Keratinocyte (primary cell): ENCODE measurements around the gene TMEM123. TPM values are rescaled to one million over a fixed set of nuclear protein-coding genes. Genes with fewer than 3 reads are reported as not detected.
"Not testable (repeated sequence)": the region's sequence is repeated elsewhere in the genome, so short reads cannot be mapped to it uniquely, and the experiment has no call there.

Experiments used
- DNase-seq: peaks from one replicate; pipeline ENCODE4 v3.0.0-alpha.2; 2011; ENCODE audit warnings: low read depth, missing footprints, low spot score
- FAIRE-seq: peaks from 2 replicates; lab custom pipeline; 2011; peaks lifted over from hg19 to GRCh38; lab: Jason Lieb, UNC
- H2AFZ ChIP-seq: 2 replicates; pipeline ENCODE4 v1.6.0; 2012; ENCODE audit warnings: low read length, control low read depth, inconsistent platforms; ENCODE audit not compliant: control insufficient read depth
- H3K27ac ChIP-seq: 2 replicates; pipeline ENCODE4 v1.5.1; 2011; ENCODE audit warnings: low read length; ENCODE audit not compliant: control insufficient read depth, insufficient read depth
- H3K27me3 ChIP-seq: 3 replicates; pipeline ENCODE4 v1.6.0; 2011; ENCODE audit warnings: low read length; ENCODE audit not compliant: control insufficient read depth, insufficient read depth; ENCODE audit errors: extremely low read depth
- H3K36me3 ChIP-seq, 2 experiments: 2 replicates in 1 of 2; 3 replicates in 1 of 2; pipeline ENCODE4 v1.5.1; 2011; ENCODE audit warnings: low read length in 2 of 2, mild to moderate bottlenecking in 1 of 2; ENCODE audit not compliant: control insufficient read depth in 2 of 2, insufficient read depth in 2 of 2; ENCODE audit errors: extremely low read depth in 1 of 2
- H3K4me1 ChIP-seq: 3 replicates; pipeline ENCODE4 v1.5.1; 2011; ENCODE audit warnings: low read length; ENCODE audit not compliant: control insufficient read depth, insufficient read depth; ENCODE audit errors: extremely low read depth
- H3K4me2 ChIP-seq: 3 replicates; pipeline ENCODE4 v1.6.0; 2011; ENCODE audit warnings: low read depth, low read length; ENCODE audit not compliant: control insufficient read depth, insufficient read depth; ENCODE audit errors: extremely low read depth
- H3K4me3 ChIP-seq, 3 experiments: fragments of 200-600 bp in 1 of 3; sonication (generic) in 1 of 3; 2 replicates in 2 of 3; 3 replicates in 1 of 3; pipeline ENCODE4 v1.5.1; 2011 to 2016; ENCODE audit warnings: low read length in 3 of 3, mild to moderate bottlenecking in 3 of 3, control low read depth in 2 of 3, inconsistent platforms in 1 of 3, low read depth in 1 of 3, mixed read lengths in 1 of 3, mixed run types in 1 of 3, moderate library complexity in 1 of 3; ENCODE audit not compliant: control insufficient read depth in 2 of 3, insufficient read depth in 2 of 3; ENCODE audit errors: extremely low read depth in 1 of 3
- H3K79me2 ChIP-seq: 2 replicates; pipeline ENCODE4 v1.6.0; 2012; ENCODE audit warnings: low read length; ENCODE audit not compliant: control insufficient read depth, insufficient read depth
- H3K9ac ChIP-seq: 3 replicates; pipeline ENCODE4 v1.6.0; 2011; ENCODE audit warnings: low read length; ENCODE audit not compliant: control insufficient read depth, insufficient read depth; ENCODE audit errors: extremely low read depth
- H3K9me1 ChIP-seq: 3 replicates; pipeline ENCODE4 v1.6.0; 2011; ENCODE audit warnings: low read length; ENCODE audit not compliant: control insufficient read depth, insufficient read depth; ENCODE audit errors: extremely low read depth
- H3K9me3 ChIP-seq: 2 replicates; pipeline ENCODE4 v1.5.1; 2012; ENCODE audit warnings: low read depth, low read length; ENCODE audit not compliant: control insufficient read depth
- H4K20me1 ChIP-seq: 3 replicates; pipeline ENCODE4 v1.6.0; 2011; ENCODE audit warnings: low read length; ENCODE audit not compliant: control insufficient read depth, insufficient read depth; ENCODE audit errors: extremely low read depth
- CTCF ChIP-seq, 3 experiments: IDR thresholded peaks in 1 of 3; conservative IDR thresholded peaks in 1 of 3; optimal IDR thresholded peaks in 1 of 3; 2 replicates in 2 of 3; 3 replicates in 1 of 3; pipeline versions ENCODE3 to v1.5.1; 2011; ENCODE audit warnings: low read length in 3 of 3, mild to moderate bottlenecking in 3 of 3, moderate library complexity in 2 of 3, control low read depth in 1 of 3, inconsistent platforms in 1 of 3; ENCODE audit not compliant: insufficient read depth in 2 of 3; ENCODE audit errors: extremely low read depth in 1 of 3
- EZH2 ChIP-seq: IDR thresholded peaks from one replicate; pipeline ENCODE4 v1.6.1; 2012; ENCODE audit warnings: inconsistent platforms, mild to moderate bottlenecking, low read length, moderate library complexity
- dilution Hi-C: fragments of 300-500 bp; cut with MboI; formaldehyde crosslinking; loops from one replicate; pipeline ENCODE4 v1.7.0; 2020; ENCODE audit warnings: low sequenced_read_pairs; ENCODE audit not compliant: extremely low pct_ligation_motif_present
- polyA plus RNA-seq, 5 experiments: library from polyadenylated mRNA; depleted of rRNA in 3 of 5; stranded (reverse) in 3 of 5; stranded (forward) in 1 of 5; unstranded in 1 of 5; fragments of >200 nt; gene quantifications; 1 replicate in 1 of 5; 2 replicates in 3 of 5; 3 replicates in 1 of 5; pipeline versions ENCODE4 v1.2.1 to v1.2.3, GENCODE V29; 2011 to 2012; ENCODE audit warnings: missing spikeins in 2 of 5, low read depth in 1 of 5, low replicate concordance in 1 of 5

The TMEM123 gene
- polyA plus RNA-seq, 1 donor (not counting 4 experiments of a cell fraction or from before 2014, with no cell fraction given) = 408 TPM

- Histone ChIP-seq H3K4me2 (no peak overlapping the region), H2AFZ (no peak overlapping the region), H3K9ac (no peak overlapping the region), H3K79me2 (peaks cover 12% of the 10 kb centered on the region), H4K20me1 (no peaks in the 10 kb centered on the region), H3K9me3 (no peaks in the 10 kb centered on the region), H3K27ac (no peak overlapping the region), H3K9me1 (no peaks in the 10 kb centered on the region), H3K36me3 (peaks cover 7 to 24% of the 10 kb centered on the region in 2 experiments), H3K4me3 (no peak overlapping the region), H3K27me3 (no peaks in the 10 kb centered on the region), H3K4me1 (no peaks in the 10 kb centered on the region)
- DNase-seq (no peak), FAIRE-seq (no peak)
- dilution Hi-C loops = no loop called here
- TF ChIP-seq CTCF (optimal IDR thresholded peaks at IDR 0.05 in 1 of 3, IDR thresholded peaks at IDR 0.05 in 1 of 3, conservative IDR thresholded peaks at IDR 0.05 in 1 of 3; ENCODE audit: extremely low read depth in 1 of 3, insufficient read depth in 2 of 3, low read length in 3 of 3) = no peak
- no peak for TF ChIP-seq EZH2
These were observed 74.7 kb downstream of the TMEM123 start for GRCh38 chr11:102377891-102378290.

- Histone ChIP-seq H3K36me3 (peaks cover 7 to 24% of the 10 kb centered on the region in 2 experiments), H3K4me1 (no peaks in the 10 kb centered on the region), H3K27ac (no peak overlapping the region), H2AFZ (no peak overlapping the region), H3K4me2 (no peak overlapping the region), H3K27me3 (no peaks in the 10 kb centered on the region), H3K79me2 (peaks cover 12% of the 10 kb centered on the region), H4K20me1 (no peaks in the 10 kb centered on the region), H3K9me1 (no peaks in the 10 kb centered on the region), H3K4me3 (no peak overlapping the region), H3K9me3 (no peaks in the 10 kb centered on the region), H3K9ac (no peak overlapping the region)
- dilution Hi-C loops = no loop called here
- DNase-seq = no peak
- no peak for FAIRE-seq
- no peak for TF ChIP-seq CTCF (optimal IDR thresholded peaks at IDR 0.05 in 1 of 3, IDR thresholded peaks at IDR 0.05 in 1 of 3, conservative IDR thresholded peaks at IDR 0.05 in 1 of 3; ENCODE audit: extremely low read depth in 1 of 3, insufficient read depth in 2 of 3, low read length in 3 of 3)
- TF ChIP-seq EZH2 = no peak
These were observed 76.7 kb downstream of the TMEM123 start for GRCh38 chr11:102375720-102376399.

- dilution Hi-C loops, H2AFZ ChIP-seq, H3K4me3 ChIP-seq, H3K9me1 ChIP-seq, H3K9me3 ChIP-seq, H4K20me1 ChIP-seq, FAIRE-seq, DNase-seq, H3K4me1 ChIP-seq, H3K27ac ChIP-seq, H3K27me3 ChIP-seq, H3K4me2 ChIP-seq, H3K9ac ChIP-seq: not testable (repeated sequence)
- Histone ChIP-seq H3K79me2 (peaks cover 12% of the 10 kb centered on the region), H3K36me3 (peaks cover 7 to 24% of the 10 kb centered on the region in 2 experiments)
These were observed 77.7 kb downstream of the TMEM123 start for GRCh38 chr11:102374633-102375424.
